Stomach smooth muscle (tissue), 2 donors: Measurements from ENCODE around the gene SIK3.

Source experiments
- H3K27ac ChIP-seq: one replicate; pipeline ENCODE4 v1.7.0; 2013; ENCODE audit warnings: mild to moderate bottlenecking, low read length, inconsistent platforms
- H3K27me3 ChIP-seq, 2 donors: one replicate each; pipeline ENCODE4 v1.7.0; 2013; ENCODE audit warnings: low read length in 2 of 2; ENCODE audit not compliant: insufficient read depth in 2 of 2, control insufficient read depth in 1 of 2
- H3K36me3 ChIP-seq, 2 donors: one replicate each; pipeline ENCODE4 v1.7.0; 2013; ENCODE audit warnings: low read length in 2 of 2; ENCODE audit not compliant: control insufficient read depth in 2 of 2, insufficient read depth in 2 of 2
- H3K4me1 ChIP-seq: one replicate; pipeline ENCODE4 v1.7.0; 2013; ENCODE audit warnings: low read length; ENCODE audit not compliant: control insufficient read depth, insufficient read depth
- H3K4me3 ChIP-seq, 2 donors: one replicate each; pipeline ENCODE4 v1.7.0; 2013; ENCODE audit warnings: low read length in 2 of 2
- H3K9ac ChIP-seq, 2 donors: one replicate each; pipeline ENCODE4 v1.7.0; 2013; ENCODE audit warnings: low read length in 2 of 2, mild to moderate bottlenecking in 1 of 2
- H3K9me3 ChIP-seq, 2 donors: one replicate each; pipeline ENCODE4 v1.7.0; 2013; ENCODE audit warnings: low read length in 2 of 2; ENCODE audit not compliant: control insufficient read depth in 2 of 2
- donor health status: healthy.
- donor health status: Pancreatic carcinoma.

Gene SIK3

GRCh38 chr11:116823031-116823843 is 275.0 kb downstream of the SIK3 start, which contains the start of gene APOA4:
TSS of gene APOA4 (minus strand) at chr11:116823304. CDS start at chr11:116823191, 113 bp downstream.
- Histone ChIP-seq H3K9me3 (no peaks in the 10 kb centered on the region), H3K9ac (no peak within 1 kb of the TSS), H3K4me3 (no peak within 1 kb of the TSS), H3K36me3 (no peaks in the 10 kb centered on the region), H3K27me3 (no peaks in the 10 kb centered on the region), H3K27ac (no peak within 1 kb of the TSS), H3K4me1 (no peaks in the 10 kb centered on the region)

GRCh38 chr11:116822575-116822974 is 275.7 kb downstream of the SIK3 start:
- Histone ChIP-seq H3K36me3 (no peaks in the 10 kb centered on the region), H3K4me1 (no peaks in the 10 kb centered on the region), H3K27me3 (no peaks in the 10 kb centered on the region), H3K27ac (no peak overlapping the region), H3K9me3 (no peaks in the 10 kb centered on the region), H3K4me3 (no peak overlapping the region), H3K9ac (no peak overlapping the region)

GRCh38 chr11:116821050-116821918 is 276.9 kb downstream of the SIK3 start:
- no peaks in the 10 kb centered on the region for H3K27me3 ChIP-seq
- no peak overlapping the region for H3K27ac ChIP-seq
- H3K4me3 ChIP-seq = no peak overlapping the region
- H3K4me1 ChIP-seq = no peaks in the 10 kb centered on the region
- no peaks in the 10 kb centered on the region for H3K36me3 ChIP-seq
- H3K9me3 ChIP-seq = no peaks in the 10 kb centered on the region
- H3K9ac ChIP-seq = no peak overlapping the region

GRCh38 chr11:116819049-116819448 is 279.2 kb downstream of the SIK3 start:
- no peak overlapping the region for H3K27ac ChIP-seq
- no peaks in the 10 kb centered on the region for H3K27me3 ChIP-seq
- no peak overlapping the region for H3K4me3 ChIP-seq
- no peak overlapping the region for H3K9ac ChIP-seq
- H3K36me3 ChIP-seq = no peaks in the 10 kb centered on the region
- H3K4me1 ChIP-seq = no peaks in the 10 kb centered on the region
- H3K9me3 ChIP-seq = no peaks in the 10 kb centered on the region

GRCh38 chr11:116814502-116814901 is 283.7 kb downstream of the SIK3 start:
- Histone ChIP-seq H3K27ac (no peak overlapping the region), H3K4me3 (no peak overlapping the region), H3K36me3 (no peaks in the 10 kb centered on the region), H3K9ac (no peak overlapping the region), H3K27me3 (no peaks in the 10 kb centered on the region), H3K9me3 (no peaks in the 10 kb centered on the region), H3K4me1 (no peaks in the 10 kb centered on the region)

- Histone ChIP-seq H3K36me3 (no peaks in the 10 kb centered on the region), H3K9ac (no peak overlapping the region), H3K27me3 (no peaks in the 10 kb centered on the region), H3K9me3 (no peaks in the 10 kb centered on the region), H3K4me1 (no peaks in the 10 kb centered on the region), H3K27ac (no peak overlapping the region), H3K4me3 (no peak overlapping the region)
Observed at GRCh38 chr11:116813781-116814471, 284.3 kb downstream of the SIK3 start.

- no peaks in the 10 kb centered on the region for H3K4me1 ChIP-seq
- H3K4me3 ChIP-seq = no peak overlapping the region
- H3K27ac ChIP-seq = no peak overlapping the region
- peaks cover 0 to 2% of the 10 kb centered on the region in 2 donors for H3K27me3 ChIP-seq
- H3K36me3 ChIP-seq = no peaks in the 10 kb centered on the region
- H3K9ac ChIP-seq = no peak overlapping the region
- no peaks in the 10 kb centered on the region for H3K9me3 ChIP-seq
Observed at GRCh38 chr11:116813170-116813569, 285.1 kb downstream of the SIK3 start.

- Histone ChIP-seq H3K4me1 (no peaks in the 10 kb centered on the region), H3K27ac (no peak overlapping the region), H3K9ac (no peak overlapping the region), H3K27me3 (peaks cover 0 to 2% of the 10 kb centered on the region in 2 donors), H3K4me3 (no peak overlapping the region), H3K36me3 (no peaks in the 10 kb centered on the region), H3K9me3 (no peaks in the 10 kb centered on the region)
Observed at GRCh38 chr11:116812109-116812508, 286.1 kb downstream of the SIK3 start.

- no peak overlapping the region for H3K4me3 ChIP-seq
- H3K27ac ChIP-seq = no peak overlapping the region
- H3K4me1 ChIP-seq = no peaks in the 10 kb centered on the region
Observed at GRCh38 chr11:116811194-116811593, 287.0 kb downstream of the SIK3 start.

GRCh38 chr11:116808262-116809175 is 289.7 kb downstream of the SIK3 start:
- Histone ChIP-seq H3K4me1 (no peaks in the 10 kb centered on the region), H3K9ac (no peak overlapping the region), H3K27me3 (peaks cover 0 to 2% of the 10 kb centered on the region in 2 donors), H3K9me3 (no peaks in the 10 kb centered on the region), H3K36me3 (no peaks in the 10 kb centered on the region), H3K4me3 (no peak overlapping the region), H3K27ac (no peak overlapping the region)

More at GRCh38 chr11:116811194-116811593, 287.0 kb downstream of the SIK3 start:
- H3K9me3 ChIP-seq = no peaks in the 10 kb centered on the region
- no peaks in the 10 kb centered on the region for H3K36me3 ChIP-seq
- no peak overlapping the region for H3K9ac ChIP-seq
- peaks cover 0 to 2% of the 10 kb centered on the region in 2 donors for H3K27me3 ChIP-seq
